SK-N-SH (cell line): ENCODE measurements around the gene IFI27L1. TPM values are rescaled to one million over a fixed set of nuclear protein-coding genes. Genes with fewer than 3 reads are reported as not detected.

Source experiments
- CTCF ChIA-PET: fragments of 300-600, 350-600 bp; formaldehyde crosslinking; extraction: SDS; loops from one replicate; lab custom pipeline; 2021; lab: Yijun Ruan, JAX
- POLR2A ChIA-PET: fragments of 350-600 bp; sonication (Branson Sonifier 250); formaldehyde crosslinking; extraction: SDS; loops from one replicate; lab custom pipeline; 2020; ENCODE audit warnings: antibody characterized with exemption, inconsistent platforms; lab: Yijun Ruan, JAX
- DNase-seq: peaks from one replicate; pipeline ENCODE4 v3.0.0; 2012
- H2AFZ ChIP-seq: fragments of 200-600 bp; sonication (generic); 2 replicates; pipeline ENCODE4 v1.8.1; 2016; ENCODE audit warnings: antibody characterized with exemption, mild to moderate bottlenecking, low read depth
- H3F3A ChIP-seq: fragments of 200-600 bp; sonication (generic); replicated peaks from 2 replicates; pipeline ENCODE3; 2016; ENCODE audit warnings: antibody characterized with exemption, mild to moderate bottlenecking; ENCODE audit not compliant: insufficient read depth
- H3K27ac ChIP-seq, 2 experiments: fragments of 200-500 bp in 1 of 2; fragments of 200-600 bp in 1 of 2; sonication (Bioruptor generic) in 1 of 2; sonication (generic), shearing (Covaris generic) in 1 of 2; 2 replicates each; pipeline versions ENCODE4 v1.5.1 to v1.6.1; 2014 to 2016; ENCODE audit warnings: low read depth in 2 of 2, inconsistent platforms in 1 of 2, low read length in 1 of 2, mild to moderate bottlenecking in 1 of 2, mixed read lengths in 1 of 2
- H3K27me3 ChIP-seq: fragments of 200-600 bp; sonication (generic), shearing (Covaris generic); 2 replicates; pipeline ENCODE4 v1.6.1; 2016; ENCODE audit warnings: mixed run types; ENCODE audit not compliant: insufficient read depth
- H3K36me3 ChIP-seq, 2 experiments: fragments of 200-500 bp in 1 of 2; fragments of 200-600 bp in 1 of 2; sonication (Bioruptor generic) in 1 of 2; sonication (generic) in 1 of 2; replicated peaks in 1 of 2; 2 replicates each; pipeline versions ENCODE3 to v1.5.1; 2014 to 2016; ENCODE audit warnings: low read length in 1 of 2, mild to moderate bottlenecking in 1 of 2; ENCODE audit not compliant: insufficient read depth in 2 of 2, control insufficient read depth in 1 of 2
- H3K4me1 ChIP-seq, 2 experiments: fragments of 200-500 bp in 1 of 2; fragments of 200-600 bp in 1 of 2; sonication (Bioruptor generic) in 1 of 2; sonication (generic), shearing (Covaris generic) in 1 of 2; 2 replicates each; pipeline versions ENCODE4 v1.5.1 to v1.6.1; 2014 to 2016; ENCODE audit warnings: low read depth in 1 of 2, low read length in 1 of 2, mixed run types in 1 of 2; ENCODE audit not compliant: insufficient read depth in 2 of 2, control insufficient read depth in 1 of 2
- H3K4me2 ChIP-seq: fragments of 200-600 bp; sonication (generic), shearing (Covaris generic); 2 replicates; pipeline ENCODE4 v1.6.1; 2017; ENCODE audit warnings: mixed run types
- H3K4me3 ChIP-seq, 2 experiments: fragments of 200-500 bp in 1 of 2; fragments of 200-600 bp in 1 of 2; sonication (Bioruptor generic) in 1 of 2; sonication (generic), shearing (Covaris generic) in 1 of 2; 2 replicates each; pipeline versions ENCODE4 v1.5.1 to v1.8.1; 2014 to 2016; ENCODE audit warnings: low read depth in 2 of 2, inconsistent platforms in 1 of 2, low read length in 1 of 2, mild to moderate bottlenecking in 1 of 2, mixed read lengths in 1 of 2, moderate library complexity in 1 of 2
- H3K79me2 ChIP-seq: fragments of 200-600 bp; sonication (generic); 2 replicates; pipeline ENCODE4 v1.8.1; 2017; ENCODE audit warnings: mild to moderate bottlenecking; ENCODE audit not compliant: insufficient read depth
- H3K9ac ChIP-seq: fragments of 200-600 bp; sonication (generic); 2 replicates; pipeline ENCODE4 v1.6.1; 2017; ENCODE audit warnings: mixed run types
- H3K9me2 ChIP-seq: fragments of 200-600 bp; sonication (generic); 2 replicates; pipeline ENCODE4 v1.6.1; 2017; ENCODE audit warnings: mixed run types
- H3K9me3 ChIP-seq: fragments of 200-600 bp; sonication (generic); 2 replicates; pipeline ENCODE4 v1.6.1; 2017; ENCODE audit warnings: mixed run types, mild to moderate bottlenecking, moderate library complexity
- H4K20me1 ChIP-seq: fragments of 200-600 bp; sonication (generic); 2 replicates; pipeline ENCODE4 v1.6.1; 2017; ENCODE audit warnings: mild to moderate bottlenecking, mixed run types; ENCODE audit not compliant: insufficient read depth
- EP300 ChIP-seq, 2 experiments: IDR thresholded peaks; 2 replicates each; pipeline versions ENCODE4 v1.4.0 to v1.6.1; 2012; ENCODE audit warnings: borderline replicate concordance in 1 of 2, low read depth in 1 of 2, low read length in 1 of 2
- FOSL2 ChIP-seq: IDR thresholded peaks from 2 replicates; pipeline ENCODE4 v1.4.0; 2012; ENCODE audit warnings: low read depth, mild to moderate bottlenecking, moderate library complexity, borderline replicate concordance
- FOXJ3 ChIP-seq: sonication (generic); formaldehyde crosslinking; IDR thresholded peaks from 2 replicates; pipeline ENCODE4 v1.5.1; 2020; ENCODE audit warnings: mild to moderate bottlenecking, missing genetic modification reagents
- FOXM1 ChIP-seq: IDR thresholded peaks from 2 replicates; pipeline ENCODE4 v1.4.0; 2012; ENCODE audit warnings: low read depth, mild to moderate bottlenecking
- GABPA ChIP-seq: IDR thresholded peaks from 2 replicates; pipeline ENCODE4 v1.4.0; 2012; ENCODE audit warnings: low read depth, mild to moderate bottlenecking
- GATA2 ChIP-seq: sonication (generic); formaldehyde crosslinking; IDR thresholded peaks from 2 replicates; pipeline ENCODE4 v1.5.0; 2020; ENCODE audit warnings: mild to moderate bottlenecking, missing genetic modification reagents
- JUND ChIP-seq: IDR thresholded peaks from 2 replicates; pipeline ENCODE4 v1.4.0; 2012
- MAX ChIP-seq: IDR thresholded peaks from 2 replicates; pipeline ENCODE4 v1.4.0; 2012; ENCODE audit warnings: low read depth
- NFIC ChIP-seq: IDR thresholded peaks from 2 replicates; pipeline ENCODE4 v1.4.0; 2012; ENCODE audit warnings: borderline replicate concordance
- NRF1 ChIP-seq: IDR thresholded peaks from 2 replicates; pipeline ENCODE4 v1.6.1; 2012; ENCODE audit warnings: low read depth, mild to moderate bottlenecking, low read length
- PBX3 ChIP-seq: IDR thresholded peaks from 2 replicates; pipeline ENCODE4; 2012
- POLR2AphosphoS5 ChIP-seq: IDR thresholded peaks from 2 replicates; pipeline ENCODE4 v1.6.1; 2012; ENCODE audit warnings: low read depth, low read length
- REST ChIP-seq: IDR thresholded peaks from 2 replicates; pipeline ENCODE4 v1.6.1; 2012; ENCODE audit warnings: mild to moderate bottlenecking, low read depth, low read length, moderate library complexity
- RFX5 ChIP-seq: IDR thresholded peaks from 2 replicates; pipeline ENCODE4 v1.6.1; 2012; ENCODE audit warnings: mild to moderate bottlenecking, improper control_type of control experiment, low read length
- RXRA ChIP-seq: IDR thresholded peaks from 2 replicates; pipeline ENCODE4 v1.4.0; 2012; ENCODE audit warnings: low read depth, mild to moderate bottlenecking, borderline replicate concordance
- SIN3A ChIP-seq: IDR thresholded peaks from 2 replicates; pipeline ENCODE4 v1.6.1; 2012; ENCODE audit warnings: low read depth, mild to moderate bottlenecking, low read length, moderate library complexity, borderline replicate concordance
- TAF1 ChIP-seq: IDR thresholded peaks from 2 replicates; pipeline ENCODE4 v1.6.1; 2012; ENCODE audit warnings: low read depth, mild to moderate bottlenecking, low read length, moderate library complexity, borderline replicate concordance
- TCF12 ChIP-seq: IDR thresholded peaks from 2 replicates; pipeline ENCODE4 v1.4.0; 2012
- YY1 ChIP-seq: IDR thresholded peaks from 2 replicates; pipeline ENCODE4 v1.4.0; 2012; ENCODE audit warnings: low read depth, mild to moderate bottlenecking
- WGBS: methylation state at CpG from one replicate; pipeline ENCODE4 v1.1.6; 2017; ENCODE audit warnings: low lambda C conversion rate; 5-methylcytosine and 5-hydroxymethylcytosine counted together
- polyA plus RNA-seq, 3 experiments: library from polyadenylated mRNA; depleted of rRNA; stranded (reverse); fragments of >200 nt; gene quantifications; 2 replicates each; pipeline ENCODE4 v1.2.3, GENCODE V29; 2012

The IFI27L1 gene
- polyA plus RNA-seq, 1 of the 3 experiments (the other 2 are of a cell fraction): 35.3 TPM

GRCh38 chr14:94058128-94058673 lies 22.9 kb upstream of the IFI27L1 start:
- no peak for DNase-seq
- Histone ChIP-seq H3K9ac (no peak overlapping the region), H3K4me3 (no peak overlapping the region; a peak in 1 of 4 replicates), H4K20me1 (peaks cover 21% of the 10 kb centered on the region; the same call in 1 of the 2 replicates), H3K9me3 (no peaks in the 10 kb centered on the region), H2AFZ (no peak overlapping the region), H3K4me2 (no peak overlapping the region), H3K9me2 (no peaks in the 10 kb centered on the region), H3F3A (no peaks in the 10 kb centered on the region), H3K27me3 (no peaks in the 10 kb centered on the region), H3K27ac (no peak overlapping the region), H3K4me1 (peaks cover 0 to 7% of the 10 kb centered on the region in 2 experiments; a peak in 2 of 4 replicates), H3K36me3 (peaks cover 58 to 90% of the 10 kb centered on the region in 2 experiments), H3K79me2 (peaks cover 26% of the 10 kb centered on the region; the same call in 1 of the 2 replicates)
- TF ChIP-seq NFIC (no peak), RXRA (no peak), EP300 (IDR thresholded peaks at IDR 0.05; ENCODE audit: borderline replicate concordance in 1 of 2, low read depth in 1 of 2, low read length in 1 of 2) (no peak), PBX3 (no peak), RFX5 (no peak), JUND (no peak), MAX (no peak)
- WGBS: 95% methylated on average over 1 of the region's 1 CpG
- ChIA-PET POLR2A (no interaction called here), CTCF (interaction anchor here (0.9 to 2.5 kb wide), 3 partner anchors 22 to 79 kb away, joined by 4 to 17 read pairs (median 8); no protein-coding TSS in a partner anchor)

- H3K79me2 ChIP-seq: peaks cover 31% of the 10 kb centered on the region
- WGBS: 94% methylated on average over 5 of the region's 5 CpGs
- DNase-seq: no peak
- no peak overlapping the region for H3K9ac ChIP-seq
- no peaks in the 10 kb centered on the region for H3K9me3 ChIP-seq
- H3K9me2 ChIP-seq: no peaks in the 10 kb centered on the region
- H2AFZ ChIP-seq: no peak overlapping the region
- no peaks in the 10 kb centered on the region for H3F3A ChIP-seq
- H3K4me2 ChIP-seq: no peak overlapping the region
- H3K27me3 ChIP-seq: no peaks in the 10 kb centered on the region
- H3K27ac ChIP-seq: no peak overlapping the region
- peaks cover 58 to 88% of the 10 kb centered on the region in 2 experiments for H3K36me3 ChIP-seq
- H3K4me3 ChIP-seq: no peak overlapping the region
- POLR2A ChIA-PET: no interaction called here
- CTCF ChIA-PET: interaction anchor here (0.9 to 2.0 kb wide), 3 partner anchors 23 to 78 kb away, joined by 4 to 8 read pairs (median 4); no protein-coding TSS in a partner anchor
- H3K4me1 ChIP-seq: peaks cover 0 to 10% of the 10 kb centered on the region in 2 experiments; a peak in 2 of 4 replicates
- H4K20me1 ChIP-seq: peaks cover 24% of the 10 kb centered on the region
- TF ChIP-seq RFX5 (no peak), TAF1 (no peak), TCF12 (no peak), FOXM1 (no peak), REST (no peak), FOSL2 (no peak), PBX3 (no peak), YY1 (no peak), JUND (no peak), SIN3A (no peak), GATA2 (CRISPR knock-in tag) (no peak), GABPA (no peak), FOXJ3 (CRISPR knock-in tag) (no peak), MAX (no peak), NRF1 (no peak), POLR2AphosphoS5 (no peak)
Observed at GRCh38 chr14:94058674-94059138, 22.4 kb upstream of the IFI27L1 start.
